Mononuclear cell (primary cell): ENCODE data around the gene HK1. TPM values are rescaled to one million over a fixed set of nuclear protein-coding genes. Genes with fewer than 3 reads are reported as not detected.
"Not testable (repeated sequence)": the region's sequence is repeated elsewhere in the genome, so short reads cannot be mapped to it uniquely, and the experiment has no call there.

Source experiments
- H3K27me3 ChIP-seq: 2 replicates; pipeline ENCODE4 v1.6.0; 2011; ENCODE audit warnings: low read length, control low read depth; ENCODE audit not compliant: insufficient read depth
- H3K4me1 ChIP-seq: 2 replicates; pipeline ENCODE4 v1.5.1; 2011; ENCODE audit warnings: mild to moderate bottlenecking, low read length, control low read depth; ENCODE audit not compliant: insufficient read depth
- H3K4me3 ChIP-seq: 2 replicates; pipeline ENCODE4 v1.5.1; 2011; ENCODE audit warnings: mild to moderate bottlenecking, low read length, moderate library complexity
- H3K9me3 ChIP-seq: 2 replicates; pipeline ENCODE4 v1.5.1; 2011; ENCODE audit warnings: low read depth, mild to moderate bottlenecking, control low read depth, low read length
- total RNA-seq: library from RNA; depleted of rRNA; stranded (reverse); fragments of >200 nt; gene quantifications from one replicate; pipeline ENCODE4 v1.2.3, GENCODE V29; 2012

HK1 gene
- total RNA-seq, 1 donor: 35.6 TPM

- Histone ChIP-seq H3K4me1 (peaks cover 3% of the 10 kb centered on the region), H3K27me3 (no peaks in the 10 kb centered on the region), H3K4me3 (no peak overlapping the region), H3K9me3 (no peaks in the 10 kb centered on the region)
Measured at GRCh38 chr10:69445041-69445440, 166.7 kb downstream of the HK1 start.

- no peaks in the 10 kb centered on the region for H3K4me1 ChIP-seq
- no peaks in the 10 kb centered on the region for H3K27me3 ChIP-seq
- H3K9me3 ChIP-seq: no peaks in the 10 kb centered on the region
- no peak overlapping the region for H3K4me3 ChIP-seq
Measured at GRCh38 chr10:69446229-69446628, 167.9 kb downstream of the HK1 start.

GRCh38 chr10:69446650-69447151 lies 168.4 kb downstream of the HK1 start:
- no peaks in the 10 kb centered on the region for H3K9me3 ChIP-seq
- no peak overlapping the region for H3K4me3 ChIP-seq
- peaks cover 4% of the 10 kb centered on the region for H3K4me1 ChIP-seq
- peaks cover 1% of the 10 kb centered on the region for H3K27me3 ChIP-seq

- Histone ChIP-seq H3K9me3 (no peaks in the 10 kb centered on the region), H3K4me1 (peaks cover 8% of the 10 kb centered on the region), H3K4me3 (no peak overlapping the region), H3K27me3 (peaks cover 13% of the 10 kb centered on the region)
Measured at GRCh38 chr10:69449841-69450240, 171.5 kb downstream of the HK1 start.

GRCh38 chr10:69450395-69450794 lies 172.1 kb downstream of the HK1 start:
- not testable (repeated sequence) for H3K4me1 ChIP-seq, H3K9me3 ChIP-seq, H3K4me3 ChIP-seq
- H3K27me3 ChIP-seq: peaks cover 13% of the 10 kb centered on the region

DNA sequence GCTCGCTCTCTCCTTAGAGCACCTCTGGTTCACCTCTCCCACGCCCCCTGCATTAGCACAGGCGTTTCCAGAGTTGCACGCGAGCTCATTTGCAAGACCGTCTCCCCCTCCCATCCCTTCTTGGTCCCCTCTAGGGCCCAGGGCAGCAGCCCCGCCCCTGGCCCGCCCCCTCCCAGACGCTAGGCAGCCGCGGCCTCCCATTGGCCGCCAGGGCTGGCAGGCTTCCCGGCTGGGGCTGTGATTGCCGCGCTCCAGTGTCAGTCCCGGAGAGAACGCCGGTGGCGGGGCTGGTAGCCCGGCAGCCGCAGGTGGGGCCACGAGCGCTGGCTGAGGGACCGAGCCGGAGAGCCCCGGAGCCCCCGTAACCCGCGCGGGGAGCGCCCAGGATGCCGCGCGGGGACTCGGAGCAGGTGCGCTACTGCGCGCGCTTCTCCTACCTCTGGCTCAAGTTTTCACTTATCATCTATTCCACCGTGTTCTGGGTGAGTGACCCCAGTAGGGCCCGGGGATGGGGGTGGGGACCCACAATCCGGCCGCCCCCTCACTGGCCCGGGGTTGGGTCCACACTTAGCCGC lies 173.0 kb downstream of the HK1 start, which contains the start of gene TSPAN15:
TSS of gene TSPAN15 (plus strand) at position 257 of the 575 bp plus-strand sequence. CDS start at position 387, 130 bp downstream.
- Histone ChIP-seq H3K27me3 (peaks cover 13% of the 10 kb centered on the region), H3K4me3 (peak within 1 kb of the TSS; percentile 29), H3K4me1 (peaks cover 8% of the 10 kb centered on the region), H3K9me3 (no peaks in the 10 kb centered on the region)

Other genes with a start within 250 kb of the HK1 start
- gene SRGN, start 190.4 kb upstream of the HK1 start, total RNA-seq: 1,782 TPM
- 22.0 TPM for gene VPS26A, start 154.3 kb upstream of the HK1 start, total RNA-seq
- gene SUPV3L1, start 98.3 kb upstream of the HK1 start, total RNA-seq: 35.1 TPM
- 1.0 TPM for gene HKDC1, start 58.2 kb upstream of the HK1 start, total RNA-seq
- gene TACR2, start 138.4 kb downstream of the HK1 start, total RNA-seq: not detected
- 1.6 TPM for gene TSPAN15, start 173.0 kb downstream of the HK1 start, total RNA-seq